Urinary bladder (tissue), 4 donors: ENCODE data around the gene USP24. TPM values are rescaled to one million over a fixed set of nuclear protein-coding genes. Genes with fewer than 3 reads are reported as not detected.
"Not testable (repeated sequence)": the region's sequence is repeated elsewhere in the genome, so short reads cannot be mapped to it uniquely, and the experiment has no call there.

Experiments used
- DNase-seq: peaks from one replicate; pipeline ENCODE4 v3.0.0-alpha.2; 2015; ENCODE audit errors: extremely low spot score
- H3K27ac ChIP-seq: one replicate; pipeline ENCODE4 v1.5.1; 2013; ENCODE audit warnings: low read depth, mild to moderate bottlenecking, moderate library complexity
- H3K36me3 ChIP-seq: one replicate; pipeline ENCODE4 v1.6.1; 2013; ENCODE audit warnings: mild to moderate bottlenecking, moderate library complexity; ENCODE audit not compliant: insufficient read depth
- H3K4me1 ChIP-seq: one replicate; pipeline ENCODE4 v1.6.1; 2013; ENCODE audit warnings: mild to moderate bottlenecking, moderate library complexity; ENCODE audit not compliant: insufficient read depth
- H3K4me3 ChIP-seq: one replicate; pipeline ENCODE4 v1.5.1; 2013; ENCODE audit warnings: low read depth, low read length
- WGBS: extraction: QIAGEN DNeasy Blood & Tissue Kit; methylation state at CpG from one replicate; pipeline ENCODE4 v1.1.7; 2013; 5-methylcytosine and 5-hydroxymethylcytosine counted together
- polyA plus RNA-seq: library from polyadenylated mRNA; stranded (reverse); fragments of 200-250 nt; gene quantifications from one replicate; pipeline ENCODE4 v1.2.3, GENCODE V29; 2013
- total RNA-seq: library from RNA; depleted of rRNA; stranded (reverse); fragments of >200 nt; gene quantifications from one replicate; pipeline ENCODE4 v1.2.3, GENCODE V29; 2014
- donor health status: healthy with polysubstance abuse.
- donor health status: healthy.

USP24 gene
- total and polyA plus RNA-seq, 2 donors: 11.9 to 74.4 TPM

DNA sequence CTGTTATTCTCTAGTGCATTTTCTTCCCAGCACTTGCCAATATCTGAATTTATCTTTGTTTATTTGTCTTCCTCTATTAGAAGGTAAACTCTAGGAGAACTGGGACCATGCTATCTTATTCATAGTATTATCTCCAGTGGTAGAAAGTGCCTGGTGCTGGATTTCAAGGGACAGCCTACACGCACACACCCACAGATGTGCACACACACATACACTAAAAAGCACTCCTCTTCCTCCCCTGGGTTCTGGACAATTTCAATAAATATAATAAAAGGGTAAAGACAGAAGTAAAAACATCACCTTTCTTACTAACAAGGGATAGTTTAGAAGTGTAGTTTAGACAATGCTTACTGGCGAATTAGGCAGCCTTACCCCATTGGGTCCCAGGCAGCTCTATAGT, 28.5 kb upstream of the USP24 start:
- no peak overlapping the region for H3K4me3 ChIP-seq
- 77% methylated on average over 2 of the region's 2 CpGs for WGBS
- H3K4me1 ChIP-seq: no peaks in the 10 kb centered on the region
- no peaks in the 10 kb centered on the region for H3K36me3 ChIP-seq
- DNase-seq: no peak
- H3K27ac ChIP-seq: no peak overlapping the region

DNA sequence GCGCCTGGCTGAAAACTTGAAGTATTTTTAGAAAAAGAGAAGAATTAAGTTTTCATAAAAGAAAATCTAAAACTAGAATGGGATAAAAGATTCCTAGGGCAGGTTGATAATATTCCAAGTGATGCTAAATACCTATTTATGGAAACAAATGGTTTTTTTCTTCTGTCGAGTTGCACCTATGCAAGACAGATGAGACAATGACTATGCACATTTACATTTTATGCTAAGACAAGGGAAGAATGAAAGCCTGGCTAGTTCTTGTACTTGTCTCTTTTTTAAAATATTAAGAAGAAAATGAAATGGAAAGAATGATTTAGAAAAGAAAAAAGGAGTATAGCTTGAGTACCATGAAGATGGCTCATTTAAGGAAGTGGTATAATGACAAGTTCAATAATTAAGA, 24.4 kb upstream of the USP24 start:
- Histone ChIP-seq H3K4me1 (no peaks in the 10 kb centered on the region), H3K4me3 (no peak overlapping the region), H3K36me3 (no peaks in the 10 kb centered on the region), H3K27ac (no peak overlapping the region)
- no peak for DNase-seq
- 96% methylated on average over 2 of the region's 2 CpGs for WGBS

DNA sequence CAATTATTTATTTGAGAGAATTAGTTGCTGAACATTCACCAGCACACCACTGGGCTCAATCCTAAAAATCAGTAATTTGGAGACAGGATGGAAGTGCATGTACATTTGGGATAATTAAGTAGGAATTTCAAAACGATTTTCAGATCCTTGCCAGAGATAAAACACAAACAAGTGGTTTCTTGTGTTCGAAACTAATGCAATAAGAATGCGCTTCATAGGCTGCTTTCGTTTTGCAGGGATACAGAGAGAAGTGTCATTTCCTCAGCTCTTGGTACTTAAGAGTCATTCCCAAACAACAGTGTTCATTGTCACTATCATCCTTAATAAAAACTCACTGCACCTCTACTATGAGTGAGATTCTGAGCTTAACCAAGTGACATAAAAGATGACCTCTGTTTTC, 20.6 kb upstream of the USP24 start:
- DNase-seq: no peak
- Histone ChIP-seq H3K36me3 (no peaks in the 10 kb centered on the region), H3K27ac (no peak overlapping the region), H3K4me1 (no peaks in the 10 kb centered on the region), H3K4me3 (no peak overlapping the region)
- 49% methylated on average over 4 of the region's 4 CpGs for WGBS

DNA sequence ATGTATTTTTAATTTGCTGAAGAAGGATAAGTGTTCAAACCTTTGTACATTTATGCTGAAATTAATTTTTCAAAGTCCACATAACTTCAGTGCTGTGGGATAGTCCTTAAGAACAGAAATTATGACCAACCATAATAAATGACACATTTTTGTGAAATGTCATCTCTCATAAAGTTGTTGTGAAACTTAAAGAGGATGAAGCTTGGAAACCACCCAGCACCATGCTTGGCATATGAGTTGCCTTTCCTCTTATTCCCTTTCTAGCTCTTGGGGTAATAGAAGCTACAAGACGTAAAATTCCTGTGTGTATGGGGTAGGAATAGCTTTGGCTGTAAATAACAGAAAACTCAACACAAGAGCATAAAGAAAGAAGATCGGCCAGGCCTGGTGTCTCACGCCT, 18.9 kb upstream of the USP24 start:
- H3K36me3 ChIP-seq: no peaks in the 10 kb centered on the region
- no peak for DNase-seq
- no peak overlapping the region for H3K4me3 ChIP-seq
- 92% methylated on average over 3 of the region's 3 CpGs for WGBS
- H3K4me1 ChIP-seq: no peaks in the 10 kb centered on the region
- H3K27ac ChIP-seq: no peak overlapping the region

DNA sequence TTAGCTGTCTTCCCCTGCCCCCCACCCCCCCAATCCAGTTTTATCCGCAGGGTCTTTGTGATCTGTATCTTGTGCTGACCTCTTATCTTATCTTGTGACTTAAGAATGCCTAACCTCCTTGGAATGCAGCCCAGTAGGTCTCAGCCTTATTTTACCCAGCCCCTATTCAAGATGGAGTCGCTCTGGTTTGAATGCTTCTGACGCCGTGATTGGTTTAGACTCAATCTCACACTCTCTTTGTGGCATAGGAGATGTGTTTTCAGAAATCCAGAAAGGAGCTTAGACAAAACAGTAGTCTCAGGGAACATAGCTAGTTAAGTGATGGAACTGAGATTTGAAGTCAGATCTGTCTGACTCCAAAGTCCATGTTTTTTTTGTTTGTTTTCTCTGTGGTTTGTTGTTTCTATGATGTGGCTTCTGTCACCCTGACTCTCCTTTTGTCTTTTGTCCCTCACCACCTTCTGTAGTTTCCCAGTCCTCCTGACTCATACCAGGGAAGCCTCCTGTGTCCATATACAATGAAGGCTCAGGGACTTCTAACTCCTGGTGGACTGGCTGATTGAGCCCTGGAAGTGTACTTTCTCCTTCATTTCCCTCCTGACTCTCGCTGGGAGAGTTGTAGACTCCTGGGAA, 18.1 kb upstream of the USP24 start:
- no peak overlapping the region for H3K27ac ChIP-seq
- 63% methylated on average over 5 of the region's 5 CpGs for WGBS
- no peaks in the 10 kb centered on the region for H3K4me1 ChIP-seq
- no peak for DNase-seq
- H3K36me3 ChIP-seq: no peaks in the 10 kb centered on the region
- H3K4me3 ChIP-seq: no peak overlapping the region

DNA sequence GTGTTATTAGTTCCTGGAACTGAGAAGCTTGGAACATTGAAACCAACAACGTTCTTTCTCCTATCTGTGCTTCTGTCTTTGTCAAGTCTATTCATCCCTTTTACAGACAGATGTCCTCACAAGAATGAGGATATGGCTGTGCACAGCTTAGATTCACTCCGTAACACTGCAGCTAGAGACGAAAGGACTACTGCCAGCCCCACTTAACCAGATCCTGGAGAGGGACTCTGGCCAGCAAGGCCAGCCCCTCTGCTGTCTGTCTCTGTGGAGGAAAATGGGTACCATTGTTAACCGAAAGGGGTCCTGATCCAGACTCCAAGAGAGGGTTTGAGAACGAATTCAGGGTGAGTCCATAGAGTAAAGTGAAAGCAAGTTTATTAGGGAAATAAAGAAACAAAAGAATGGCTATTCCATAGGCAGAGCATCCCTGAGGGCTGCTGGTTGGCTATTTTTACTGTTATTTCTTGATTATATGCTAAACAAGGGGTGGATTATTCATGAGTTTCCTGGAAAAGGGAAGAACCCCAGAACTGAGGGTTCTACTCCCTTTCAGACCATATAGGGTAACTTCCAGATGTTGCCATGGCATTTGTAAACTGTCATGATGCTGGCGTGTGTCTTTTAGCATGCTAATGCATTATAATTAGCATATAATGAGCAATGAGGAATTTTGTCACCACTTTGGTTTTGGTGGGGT, 17.4 kb upstream of the USP24 start:
- no peak for DNase-seq
- H3K27ac ChIP-seq: no peak overlapping the region
- H3K36me3 ChIP-seq: no peaks in the 10 kb centered on the region
- H3K4me1 ChIP-seq: no peaks in the 10 kb centered on the region
- no peak overlapping the region for H3K4me3 ChIP-seq
- 83% methylated on average over 6 of the region's 6 CpGs for WGBS

DNA sequence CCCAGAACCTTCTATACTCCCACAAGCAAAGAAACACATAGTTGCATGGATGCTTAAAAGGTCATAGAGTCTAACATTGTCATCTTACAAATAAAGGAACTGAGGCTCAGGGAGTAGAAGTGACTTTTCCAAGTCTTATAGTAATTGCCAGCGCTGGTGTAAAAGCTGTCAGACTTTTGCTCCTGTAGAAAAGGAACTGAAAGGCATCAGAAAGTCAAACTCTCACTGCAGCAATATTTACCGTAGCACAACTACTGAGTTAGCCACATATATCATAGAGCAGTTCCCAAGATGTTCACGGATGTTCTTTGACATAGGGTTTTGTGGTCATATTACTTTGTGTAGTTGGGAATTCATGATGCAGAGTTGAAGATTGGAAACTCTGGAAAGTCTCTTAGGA, 16.6 kb upstream of the USP24 start:
- WGBS: 90% methylated on average over 3 of the region's 3 CpGs
- H3K27ac ChIP-seq: no peak overlapping the region
- H3K4me1 ChIP-seq: no peaks in the 10 kb centered on the region

DNA sequence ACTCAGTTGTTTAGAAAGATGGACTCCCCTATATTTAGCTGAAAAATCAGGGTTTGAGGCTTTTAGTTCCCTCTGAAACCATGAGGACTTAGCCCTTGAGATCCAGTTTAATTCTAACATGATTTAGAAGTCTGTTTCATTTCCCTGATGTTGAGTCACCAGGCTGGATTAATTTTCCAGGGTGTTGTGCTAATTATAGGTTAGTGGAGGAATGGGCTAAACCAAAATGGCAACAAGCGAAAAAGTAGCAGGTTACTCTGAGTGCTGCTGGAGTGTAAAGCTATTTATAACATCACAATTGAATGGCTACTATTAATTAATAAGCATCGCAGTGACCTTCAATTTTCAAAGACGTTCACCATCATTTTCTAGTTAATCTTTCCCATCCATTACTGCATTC, 15.5 kb upstream of the USP24 start:
- H3K4me1 ChIP-seq: no peaks in the 10 kb centered on the region
- no peak overlapping the region for H3K4me3 ChIP-seq
- 91% methylated on average over 3 of the region's 3 CpGs for WGBS
- no peak overlapping the region for H3K27ac ChIP-seq
- no peak for DNase-seq
- no peaks in the 10 kb centered on the region for H3K36me3 ChIP-seq

More for the DNA sequence above, 16.6 kb upstream of the USP24 start:
- H3K4me3 ChIP-seq: no peak overlapping the region
- no peak for DNase-seq
- H3K36me3 ChIP-seq: no peaks in the 10 kb centered on the region

DNA sequence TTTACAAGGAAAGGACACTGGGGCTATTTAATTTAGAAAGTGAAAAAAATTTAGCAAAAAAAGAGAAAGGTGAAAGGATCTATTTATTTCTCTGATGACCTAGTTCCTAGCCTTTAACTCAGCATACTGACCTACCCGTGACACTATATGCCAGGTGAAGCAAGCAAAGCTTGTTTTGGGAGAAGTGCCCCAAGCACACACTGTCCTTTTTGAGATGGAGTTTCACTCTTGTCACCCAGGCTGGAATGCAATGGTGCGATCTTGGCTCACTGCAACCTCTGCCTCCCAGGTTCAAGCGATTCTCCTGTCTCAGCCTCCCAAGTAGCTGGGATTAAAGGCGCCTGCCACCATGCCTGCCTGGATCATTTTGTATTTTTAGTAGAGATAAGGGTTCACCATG, 14.6 kb upstream of the USP24 start:
- H3K4me3 ChIP-seq, H3K4me1 ChIP-seq, DNase-seq, H3K27ac ChIP-seq, H3K36me3 ChIP-seq: not testable (repeated sequence)
- WGBS: 94% methylated on average over 4 of the region's 4 CpGs

DNA sequence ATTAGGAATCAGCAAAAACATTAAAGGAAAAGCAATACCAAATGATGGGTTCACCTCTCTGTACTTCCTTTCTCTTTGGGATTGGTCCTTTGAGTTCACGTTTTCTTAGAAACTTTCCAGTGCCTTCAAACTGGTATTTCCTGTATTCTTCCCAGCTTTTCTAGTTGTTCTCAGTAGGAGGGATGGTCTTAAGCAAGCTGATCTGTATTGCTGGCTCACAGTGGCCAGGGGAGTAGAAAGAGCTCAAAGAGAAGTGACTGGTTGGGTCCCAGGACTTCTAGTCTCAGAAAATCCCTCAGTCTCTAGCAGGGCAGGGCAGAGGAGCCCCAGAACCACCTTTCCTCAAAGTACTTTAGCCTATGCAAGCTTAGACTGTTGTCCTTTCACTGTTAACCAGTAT, 10.1 kb upstream of the USP24 start:
- 50% methylated on average over 1 of the region's 1 CpG for WGBS
- no peaks in the 10 kb centered on the region for H3K4me1 ChIP-seq
- H3K4me3 ChIP-seq: no peak overlapping the region
- H3K27ac ChIP-seq: no peak overlapping the region
- DNase-seq: no peak
- H3K36me3 ChIP-seq: no peaks in the 10 kb centered on the region

DNA sequence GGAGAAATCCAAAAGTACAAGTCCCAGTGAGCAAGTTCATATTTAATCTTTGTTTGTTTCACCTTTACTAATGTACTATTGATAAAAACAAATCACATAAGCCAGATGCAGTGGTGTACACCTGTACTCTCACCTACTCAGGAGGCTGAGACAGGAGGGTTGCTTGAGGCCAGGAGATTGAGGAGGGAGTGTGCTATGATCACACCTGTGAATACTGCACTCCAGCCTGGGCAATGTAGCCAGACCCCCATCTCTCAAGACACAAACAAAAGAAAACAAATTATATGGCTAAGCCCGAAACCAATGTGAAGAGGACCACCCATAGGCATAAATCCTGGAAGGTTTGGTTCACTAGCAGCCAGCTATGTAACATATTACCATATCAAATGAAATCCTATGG, 9.6 kb upstream of the USP24 start:
- 94% methylated on average over 1 of the region's 1 CpG for WGBS
- DNase-seq: no peak

DNA sequence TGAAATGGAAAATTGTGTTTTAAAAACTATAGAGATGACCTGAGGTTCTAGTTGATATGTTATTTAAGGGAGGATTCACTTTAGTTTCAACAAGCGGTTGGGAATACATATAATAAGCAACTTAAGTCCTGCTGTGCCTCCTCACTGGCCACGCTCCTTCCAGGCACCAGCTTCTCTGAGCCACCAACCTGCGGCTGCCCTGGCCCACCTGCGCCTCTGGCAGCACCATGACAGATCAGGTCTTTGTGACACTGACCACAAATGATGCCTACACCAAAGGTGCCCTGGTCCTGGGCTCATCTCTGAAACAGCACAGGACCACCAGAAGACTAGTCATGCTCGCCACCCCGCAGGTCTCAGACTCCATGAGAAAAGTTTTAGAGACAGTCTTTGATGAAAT, 7.0 kb upstream of the USP24 start:
- no peak for DNase-seq
- Histone ChIP-seq H3K36me3 (no peaks in the 10 kb centered on the region), H3K4me1 (no peaks in the 10 kb centered on the region), H3K27ac (no peak overlapping the region), H3K4me3 (no peak overlapping the region)
- 80% methylated on average over 6 of the region's 6 CpGs for WGBS

More for the DNA sequence above, 9.6 kb upstream of the USP24 start:
- H3K4me1 ChIP-seq: no peaks in the 10 kb centered on the region
- no peaks in the 10 kb centered on the region for H3K36me3 ChIP-seq
- no peak overlapping the region for H3K27ac ChIP-seq
- no peak overlapping the region for H3K4me3 ChIP-seq

DNA sequence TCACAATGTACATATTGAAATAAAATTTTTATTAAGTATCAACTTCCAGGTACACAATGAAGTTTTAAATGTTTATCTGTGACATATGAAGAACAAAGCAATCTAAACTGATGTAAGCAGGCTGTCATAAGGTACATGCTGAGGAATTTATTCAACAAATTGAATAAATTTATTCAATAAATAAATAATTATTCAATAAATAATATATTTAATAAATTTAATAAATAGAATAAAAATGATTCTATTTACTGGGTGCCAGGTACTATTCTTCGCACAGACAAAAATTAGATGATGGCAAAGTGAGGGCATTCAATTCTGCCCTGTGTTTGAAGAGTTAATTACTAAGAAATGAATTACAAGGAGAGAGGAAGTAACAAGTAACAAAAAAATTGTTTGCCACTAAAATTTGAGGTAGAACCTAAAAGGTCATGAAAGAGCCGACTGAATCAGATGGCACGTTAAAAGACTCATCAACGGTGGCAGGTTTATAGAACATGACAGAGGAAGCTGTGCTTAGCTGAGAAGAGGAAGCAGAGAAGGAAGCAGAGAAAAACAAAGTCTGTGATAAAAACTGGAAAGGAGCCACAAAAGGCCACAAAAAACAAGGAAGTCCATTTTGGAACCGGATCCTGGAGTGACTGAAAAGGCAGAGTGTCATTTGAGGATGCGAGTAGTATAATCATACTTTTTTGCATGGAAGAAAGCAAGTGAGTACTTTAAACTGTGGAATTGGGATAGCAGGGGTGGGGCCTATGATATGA, 2.2 kb upstream of the USP24 start:
- no peak overlapping the region for H3K27ac ChIP-seq
- H3K4me1 ChIP-seq: no peaks in the 10 kb centered on the region
- no peaks in the 10 kb centered on the region for H3K36me3 ChIP-seq
- H3K4me3 ChIP-seq: no peak overlapping the region
- DNase-seq: no peak
- 52% methylated on average over 6 of the region's 6 CpGs for WGBS

DNA sequence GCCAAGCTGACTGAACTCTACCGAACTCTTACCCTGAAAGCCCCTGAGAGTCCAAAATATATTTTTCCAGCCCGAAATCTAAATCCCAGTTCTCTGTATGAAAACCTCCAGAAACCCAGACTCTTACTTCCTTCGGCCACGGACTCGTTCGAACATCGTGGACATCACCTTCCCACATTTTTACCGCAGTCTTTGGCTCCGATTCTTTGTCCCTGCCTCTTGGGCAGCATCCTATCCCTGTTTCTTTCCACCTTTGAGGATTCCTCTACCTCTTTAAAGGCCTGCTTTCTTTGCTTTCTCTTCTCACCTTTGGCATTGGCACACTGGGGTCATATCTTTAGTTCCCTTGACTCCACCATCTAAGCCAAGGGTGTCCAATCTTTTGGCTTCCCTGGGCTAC, 932 bp upstream of the USP24 start:
- no peaks in the 10 kb centered on the region for H3K36me3 ChIP-seq
- 32% methylated on average over 9 of the region's 9 CpGs for WGBS
- H3K27ac ChIP-seq: no peak overlapping the region
- peak overlapping the region; percentile 98 for H3K4me3 ChIP-seq
- no peak for DNase-seq
- peaks cover 1% of the 10 kb centered on the region for H3K4me1 ChIP-seq
